ENCODE results near the gene NUDT17.
"Not testable (repeated sequence)": the region's sequence is repeated elsewhere in the genome, so short reads cannot be mapped to it uniquely, and the experiment has no call there.

Gene NUDT17

DNA sequence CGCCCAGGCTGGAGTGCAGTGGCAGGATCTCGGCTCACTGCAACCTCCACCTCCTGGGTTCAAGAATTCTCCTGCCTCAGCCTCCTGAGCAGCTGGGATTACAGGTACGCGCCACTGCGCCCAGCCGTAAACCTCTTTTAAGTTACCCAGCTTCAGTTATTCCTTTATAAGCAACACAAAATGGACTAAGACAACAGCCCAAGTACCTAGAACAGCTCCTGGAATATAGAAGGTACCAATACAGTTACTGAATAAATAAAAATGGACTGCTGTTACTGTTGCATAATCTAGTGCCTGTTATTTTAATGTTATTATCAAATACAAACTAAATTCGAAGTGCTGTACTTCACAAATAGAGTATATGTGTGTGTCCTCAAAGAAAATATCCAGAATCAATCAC lies 38.6 kb upstream of the NUDT17 start:
- no peak for TF ChIP-seq EZH2phosphoT487 (IDR thresholded peaks at IDR 0.05; ENCODE audit: borderline replicate concordance, low read length)
- TF ChIP-seq, protein P1, sequence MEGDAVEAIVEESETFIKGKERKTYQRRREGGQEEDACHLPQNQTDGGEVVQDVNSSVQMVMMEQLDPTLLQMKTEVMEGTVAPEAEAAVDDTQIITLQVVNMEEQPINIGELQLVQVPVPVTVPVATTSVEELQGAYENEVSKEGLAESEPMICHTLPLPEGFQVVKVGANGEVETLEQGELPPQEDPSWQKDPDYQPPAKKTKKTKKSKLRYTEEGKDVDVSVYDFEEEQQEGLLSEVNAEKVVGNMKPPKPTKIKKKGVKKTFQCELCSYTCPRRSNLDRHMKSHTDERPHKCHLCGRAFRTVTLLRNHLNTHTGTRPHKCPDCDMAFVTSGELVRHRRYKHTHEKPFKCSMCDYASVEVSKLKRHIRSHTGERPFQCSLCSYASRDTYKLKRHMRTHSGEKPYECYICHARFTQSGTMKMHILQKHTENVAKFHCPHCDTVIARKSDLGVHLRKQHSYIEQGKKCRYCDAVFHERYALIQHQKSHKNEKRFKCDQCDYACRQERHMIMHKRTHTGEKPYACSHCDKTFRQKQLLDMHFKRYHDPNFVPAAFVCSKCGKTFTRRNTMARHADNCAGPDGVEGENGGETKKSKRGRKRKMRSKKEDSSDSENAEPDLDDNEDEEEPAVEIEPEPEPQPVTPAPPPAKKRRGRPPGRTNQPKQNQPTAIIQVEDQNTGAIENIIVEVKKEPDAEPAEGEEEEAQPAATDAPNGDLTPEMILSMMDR (IDR thresholded peaks at IDR 0.05; ENCODE audit: low read depth, low read length, poor library complexity, severe bottlenecking) = no peak
- Histone ChIP-seq H3K79me2 (ENCODE audit: control insufficient read depth, low read length) (peaks cover 66% of the 10 kb centered on the region), H3K4me1 (ENCODE audit: control insufficient read depth, low read length) (no peaks in the 10 kb centered on the region), H3K27ac (ENCODE audit: low read depth, low read length) (no peak overlapping the region), H3K9me3 (ENCODE audit: control insufficient read depth, insufficient read depth, low read length) (no peaks in the 10 kb centered on the region), H4K20me1 (ENCODE audit: control insufficient read depth, insufficient read depth, low read depth, low read length) (no peaks in the 10 kb centered on the region), H3K9me2 (replicated peaks; ENCODE audit: control insufficient read depth, low read length) (no peaks in the 10 kb centered on the region), H3K36me3 (ENCODE audit: control insufficient read depth, low read length) (no peaks in the 10 kb centered on the region), H3K27me3 (ENCODE audit: control insufficient read depth, low read length) (no peaks in the 10 kb centered on the region), H3K4me3 (ENCODE audit: low read length) (no peak overlapping the region), H3K4me2 (ENCODE audit: low read length) (no peak overlapping the region), H3F3A (ENCODE audit: control insufficient read depth, insufficient read depth) (no peaks in the 10 kb centered on the region)

DNA sequence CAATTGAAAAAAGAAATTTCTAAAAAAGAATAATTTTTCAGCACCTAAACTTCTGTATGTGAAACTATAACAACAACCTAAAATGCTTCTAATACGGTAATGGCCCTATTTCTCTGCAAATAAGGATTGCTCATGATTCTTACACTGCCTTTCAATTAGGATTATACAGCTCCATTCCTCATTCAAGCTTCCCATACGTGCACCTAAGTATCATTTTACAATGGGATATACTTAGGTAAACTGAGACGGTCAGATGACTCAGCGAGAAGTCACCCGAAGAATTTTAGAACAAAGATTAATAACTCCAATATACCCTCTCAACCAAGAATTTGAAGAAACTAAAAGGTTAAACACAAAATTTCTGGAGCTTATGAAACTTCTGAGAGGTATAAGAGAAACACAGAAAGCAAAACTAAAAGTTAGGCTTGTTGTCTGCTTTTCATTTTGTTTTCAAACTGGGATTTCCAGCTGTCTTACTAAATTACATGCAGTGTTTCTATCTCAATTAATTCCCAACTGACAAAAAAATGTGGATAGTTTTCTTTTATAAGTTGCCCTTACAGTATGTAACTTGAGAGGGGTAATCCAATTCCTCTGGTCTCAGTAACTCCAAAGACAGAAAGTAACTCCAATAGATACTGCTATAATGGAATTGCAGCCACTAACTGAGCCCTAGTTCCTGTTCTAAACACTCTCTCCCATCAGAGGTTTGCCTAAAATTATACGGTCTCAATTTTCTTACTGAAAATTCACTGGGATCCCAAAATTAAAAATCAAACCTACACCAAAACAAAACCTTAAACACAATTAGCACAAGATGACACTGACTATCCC lies 32.2 kb upstream of the NUDT17 start:
- H3K4me2 ChIP-seq (ENCODE audit: low read length); H3K36me3 ChIP-seq (ENCODE audit: control insufficient read depth, low read length); H4K20me1 ChIP-seq (ENCODE audit: control insufficient read depth, insufficient read depth, low read depth, low read length); H3F3A ChIP-seq (ENCODE audit: control insufficient read depth, insufficient read depth); H3K4me1 ChIP-seq (ENCODE audit: control insufficient read depth, low read length); H3K9me3 ChIP-seq (ENCODE audit: control insufficient read depth, insufficient read depth, low read length); H3K4me3 ChIP-seq (ENCODE audit: low read length); H3K27ac ChIP-seq (ENCODE audit: low read depth, low read length); H3K9me2 ChIP-seq (replicated peaks; ENCODE audit: control insufficient read depth, low read length); H3K27me3 ChIP-seq (ENCODE audit: control insufficient read depth, low read length): not testable (repeated sequence)
- peaks cover 13% of the 10 kb centered on the region for H3K79me2 ChIP-seq (ENCODE audit: control insufficient read depth, low read length)

DNA sequence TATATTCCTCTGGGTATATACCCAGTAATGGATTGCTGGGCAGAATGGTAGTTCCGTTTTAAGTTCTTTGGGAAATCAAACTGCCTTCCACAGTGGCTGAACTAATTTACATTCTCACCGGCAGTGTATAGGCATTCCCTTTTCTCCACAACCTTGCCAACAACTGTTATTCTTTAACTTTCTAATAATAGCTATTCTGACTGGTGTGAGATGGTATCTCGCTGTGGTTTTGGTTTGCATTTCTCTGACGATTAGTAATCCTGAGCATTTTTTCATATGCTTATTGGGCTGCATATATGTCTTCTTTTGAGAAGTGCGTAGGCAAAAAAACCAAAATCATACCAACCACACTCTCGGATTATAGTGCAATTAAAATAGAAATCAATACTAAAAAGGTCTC lies 27.3 kb upstream of the NUDT17 start:
- H3K9me3 ChIP-seq (ENCODE audit: control insufficient read depth, insufficient read depth, low read length); H3K4me3 ChIP-seq (ENCODE audit: low read length); H3K36me3 ChIP-seq (ENCODE audit: control insufficient read depth, low read length); H3K27ac ChIP-seq (ENCODE audit: low read depth, low read length); H3K4me2 ChIP-seq (ENCODE audit: low read length); H3K27me3 ChIP-seq (ENCODE audit: control insufficient read depth, low read length); H3K4me1 ChIP-seq (ENCODE audit: control insufficient read depth, low read length); H3F3A ChIP-seq (ENCODE audit: control insufficient read depth, insufficient read depth); H3K9me2 ChIP-seq (replicated peaks; ENCODE audit: control insufficient read depth, low read length); H4K20me1 ChIP-seq (ENCODE audit: control insufficient read depth, insufficient read depth, low read depth, low read length): not testable (repeated sequence)
- H3K79me2 ChIP-seq (ENCODE audit: control insufficient read depth, low read length) = peaks cover 16% of the 10 kb centered on the region

DNA sequence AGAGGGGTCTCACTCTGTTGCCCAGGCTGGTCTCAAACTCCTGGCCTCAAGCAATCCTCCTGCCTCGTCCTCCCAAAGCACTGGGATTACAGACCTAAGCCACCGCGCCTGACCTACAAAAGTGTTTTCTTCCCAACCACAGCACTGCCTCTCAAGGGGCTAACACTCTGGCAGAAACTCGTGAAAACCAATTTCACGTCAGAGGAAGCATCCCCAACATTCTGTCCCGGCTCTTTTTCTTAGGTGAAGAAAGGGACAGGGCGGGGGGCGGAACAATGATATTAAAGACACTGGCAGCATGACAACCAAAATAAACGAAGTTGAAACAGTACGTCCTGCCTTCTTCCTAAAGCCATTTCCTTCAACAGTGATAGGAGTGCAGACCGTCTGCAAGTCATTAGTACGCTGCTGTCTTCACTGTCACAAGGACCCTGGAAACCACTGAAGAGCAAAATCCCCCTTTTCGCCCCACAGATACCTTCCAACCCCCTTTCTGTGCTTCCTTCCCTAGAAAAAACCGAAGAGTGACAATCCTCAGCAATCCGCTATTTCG lies 22.6 kb upstream of the NUDT17 start:
- H3K4me3 ChIP-seq (ENCODE audit: low read length); H3F3A ChIP-seq (ENCODE audit: control insufficient read depth, insufficient read depth); H4K20me1 ChIP-seq (ENCODE audit: control insufficient read depth, insufficient read depth, low read depth, low read length); H3K27me3 ChIP-seq (ENCODE audit: control insufficient read depth, low read length); H3K9me3 ChIP-seq (ENCODE audit: control insufficient read depth, insufficient read depth, low read length); H3K9me2 ChIP-seq (replicated peaks; ENCODE audit: control insufficient read depth, low read length); H3K27ac ChIP-seq (ENCODE audit: low read depth, low read length): not testable (repeated sequence)
- Histone ChIP-seq H3K36me3 (ENCODE audit: control insufficient read depth, low read length) (peaks cover 25% of the 10 kb centered on the region), H3K79me2 (ENCODE audit: control insufficient read depth, low read length) (peaks cover 52% of the 10 kb centered on the region), H3K4me2 (ENCODE audit: low read length) (peak overlapping the region; percentile 31; the same call in 1 of the 2 replicates), H3K4me1 (ENCODE audit: control insufficient read depth, low read length) (peaks cover 26% of the 10 kb centered on the region)
